HCT116 (cell line): Measurements from ENCODE around the gene ANTXRL. TPM values are rescaled to one million over a fixed set of nuclear protein-coding genes. Genes with fewer than 3 reads are reported as not detected.

Source experiments
- ATAC-seq: fragments of 200-7000 bp; cut with Tn5 transposase; 2 replicates; pipeline ENCODE4 v1.9.1; 2020; ENCODE audit warnings: mild to moderate bottlenecking, moderate library complexity
- BruUV-seq: library from RNA; stranded (reverse); fragments of 400-500 nt; replicated peaks from 2 replicates; lab custom pipeline; 2021; lab: Mats Ljungman, UMichigan
- CTCF ChIA-PET: fragments of 300-600 bp; sonication (Branson Sonifier 250); formaldehyde crosslinking; loops from one replicate; lab custom pipeline; 2021; ENCODE audit warnings: antibody characterized with exemption; lab: Charles Lee
- POLR2A ChIA-PET: fragments of 300-600, 350-600 bp; sonication (Branson Sonifier 250); formaldehyde crosslinking; loops from one replicate; lab custom pipeline; 2021; ENCODE audit warnings: antibody characterized with exemption; lab: Charles Lee
- RAD21 ChIA-PET, 2 experiments: fragments of 300-600 bp; sonication (Branson Sonifier 250); formaldehyde crosslinking; loops; one replicate each; lab custom pipeline; 2023; ENCODE audit warnings: low total read pairs in 2 of 2; ENCODE audit not compliant: uncharacterized antibody in 2 of 2, unreplicated experiment in 2 of 2, low non-redundant PET in 1 of 2; lab: Charles Lee
- DNase-seq: peaks from one replicate; pipeline ENCODE4 v3.0.0-alpha.2; 2010; ENCODE audit warnings: low read depth, low spot score
- H2AFZ ChIP-seq: fragments of 200-600 bp; shearing (Covaris generic), sonication (generic); 2 replicates; pipeline ENCODE4 v1.6.1; 2017; ENCODE audit warnings: low read depth, mixed run types, mixed read lengths, antibody characterized with exemption, low read length; ENCODE audit not compliant: poor library complexity, severe bottlenecking
- H3K27ac ChIP-seq: 2 replicates; pipeline ENCODE4 v1.5.1; 2012; ENCODE audit warnings: low read depth, low read length
- H3K27me3 ChIP-seq: fragments of 200-600 bp; sonication (generic); 2 replicates; pipeline ENCODE4 v1.6.1; 2016; ENCODE audit warnings: mixed run types, low read length, mixed read lengths; ENCODE audit not compliant: insufficient read depth
- H3K36me3 ChIP-seq, 2 experiments: fragments of 200-500 bp in 1 of 2; fragments of 200-600 bp in 1 of 2; sonication (Bioruptor generic) in 1 of 2; sonication (generic) in 1 of 2; 2 replicates each; pipeline versions ENCODE4 v1.5.1 to v1.6.1; 2014 to 2016; ENCODE audit warnings: low read length in 2 of 2, inconsistent platforms in 1 of 2, mixed read lengths in 1 of 2, mixed run types in 1 of 2; ENCODE audit not compliant: insufficient read depth in 2 of 2, control insufficient read depth in 1 of 2
- H3K4me1 ChIP-seq, 2 experiments: fragments of 200-600 bp in 1 of 2; sonication (generic) in 1 of 2; 2 replicates each; pipeline versions ENCODE4 v1.5.1 to v1.6.1; 2012 to 2017; ENCODE audit warnings: low read length in 2 of 2, inconsistent platforms in 1 of 2, mild to moderate bottlenecking in 1 of 2, mixed read lengths in 1 of 2, mixed run types in 1 of 2, moderate library complexity in 1 of 2; ENCODE audit not compliant: insufficient read depth in 2 of 2, control insufficient read depth in 1 of 2
- H3K4me2 ChIP-seq: fragments of 200-600 bp; sonication (generic); 2 replicates; pipeline ENCODE4 v1.6.1; 2017; ENCODE audit warnings: mixed run types, low read length, mixed read lengths
- H3K4me3 ChIP-seq, 2 experiments: fragments of 200-600 bp in 1 of 2; sonication (generic) in 1 of 2; replicated peaks in 1 of 2; 2 replicates each; pipeline ENCODE4 v1.5.1; 2011 to 2016; ENCODE audit warnings: low read length in 2 of 2, control low read depth in 1 of 2, low read depth in 1 of 2, mild to moderate bottlenecking in 1 of 2, mixed read lengths in 1 of 2, mixed run types in 1 of 2
- H3K79me2 ChIP-seq: fragments of 200-600 bp; sonication (generic); 2 replicates; pipeline ENCODE4 v1.6.1; 2017; ENCODE audit warnings: mild to moderate bottlenecking, mixed run types, low read length, moderate library complexity, mixed read lengths; ENCODE audit not compliant: insufficient read depth
- H3K9ac ChIP-seq: fragments of 200-600 bp; sonication (generic); 2 replicates; pipeline ENCODE4 v1.6.1; 2016; ENCODE audit warnings: low read length, mixed read lengths
- H3K9me2 ChIP-seq: fragments of 200-600 bp; sonication (generic), shearing (Covaris generic); 2 replicates; pipeline ENCODE4 v1.6.1; 2017; ENCODE audit warnings: mixed run types, mild to moderate bottlenecking, moderate library complexity; ENCODE audit not compliant: insufficient read depth
- H3K9me3 ChIP-seq, 2 experiments: fragments of 200-500 bp in 1 of 2; fragments of 200-600 bp in 1 of 2; sonication (Bioruptor generic) in 1 of 2; sonication (generic) in 1 of 2; 2 replicates each; pipeline ENCODE4 v1.6.1; 2014 to 2017; ENCODE audit warnings: low read length in 2 of 2, mixed read lengths in 2 of 2, inconsistent platforms in 1 of 2, low read depth in 1 of 2, mild to moderate bottlenecking in 1 of 2, mixed run types in 1 of 2, moderate library complexity in 1 of 2; ENCODE audit not compliant: control insufficient read depth in 1 of 2, insufficient read depth in 1 of 2
- H4K20me1 ChIP-seq: fragments of 200-600 bp; sonication (generic), shearing (Covaris generic); 2 replicates; pipeline ENCODE4 v1.6.1; 2017; ENCODE audit warnings: mixed run types, mild to moderate bottlenecking, moderate library complexity; ENCODE audit not compliant: insufficient read depth
- CBX3 ChIP-seq: IDR thresholded peaks from 2 replicates; pipeline ENCODE4 v1.6.1; 2012; ENCODE audit warnings: low read depth
- CEBPB ChIP-seq: IDR thresholded peaks from 2 replicates; pipeline ENCODE4 v1.6.1; 2012; ENCODE audit warnings: low read depth
- EGR1 ChIP-seq: IDR thresholded peaks from 2 replicates; pipeline ENCODE4 v1.6.1; 2012; ENCODE audit warnings: low read depth
- EZH2 ChIP-seq: fragments of 200-600 bp; sonication (generic); IDR thresholded peaks from 2 replicates; pipeline ENCODE4 v1.6.1; 2017; ENCODE audit warnings: antibody characterized with exemption, mixed run types
- EZH2phosphoT487 ChIP-seq: fragments of 200-600 bp; IDR thresholded peaks from 2 replicates; pipeline ENCODE4 v1.6.1; 2018; ENCODE audit warnings: antibody characterized with exemption, borderline replicate concordance
- FOSL1 ChIP-seq: IDR thresholded peaks from 2 replicates; pipeline ENCODE4 v1.6.1; 2012; ENCODE audit warnings: low read depth
- JUND ChIP-seq: IDR thresholded peaks from 2 replicates; pipeline ENCODE4 v1.6.1; 2012
- MAX ChIP-seq: IDR thresholded peaks from 2 replicates; pipeline ENCODE4 v1.6.1; 2012
- SIN3A ChIP-seq: IDR thresholded peaks from 2 replicates; pipeline ENCODE4 v1.6.1; 2012; ENCODE audit warnings: low read depth
- SP1 ChIP-seq: IDR thresholded peaks from 2 replicates; pipeline ENCODE4 v1.6.1; 2012; ENCODE audit warnings: low read depth
- SRF ChIP-seq: IDR thresholded peaks from 2 replicates; pipeline ENCODE4 v1.6.1; 2012; ENCODE audit warnings: low read depth
- TCF7L2 ChIP-seq: IDR thresholded peaks from 2 replicates; pipeline ENCODE4 v1.7.0; 2011; ENCODE audit warnings: borderline replicate concordance, inconsistent platforms; ENCODE audit not compliant: insufficient read depth, insufficient read length; ENCODE audit errors: extremely low read depth
- YY1 ChIP-seq: IDR thresholded peaks from 2 replicates; pipeline ENCODE4 v1.6.1; 2011; ENCODE audit warnings: low read length, low read depth, moderate library complexity, mild to moderate bottlenecking; ENCODE audit not compliant: insufficient replicate concordance; ENCODE audit errors: extremely low read depth
- ZBTB33 ChIP-seq: IDR thresholded peaks from 2 replicates; pipeline ENCODE4 v1.6.1; 2011; ENCODE audit warnings: mild to moderate bottlenecking, low read length, moderate library complexity; ENCODE audit not compliant: insufficient replicate concordance; ENCODE audit errors: extremely low read depth
- ZNF274 ChIP-seq: fragments of 200-500 bp; sonication (Bioruptor generic); IDR thresholded peaks from 2 replicates; pipeline ENCODE4 v1.6.1; 2014; ENCODE audit warnings: mild to moderate bottlenecking, low read depth, low read length, inconsistent platforms
- intact Hi-C: fragments of 100-400 bp; cut with micrococcal nuclease; formaldehyde crosslinking; loops from 2 replicates; pipeline ENCODE4 v1.10.0; 2022
- total RNA-seq: library from RNA; stranded (reverse); gene quantifications from one replicate; pipeline ENCODE4 v1.2.1, GENCODE V29; 2021; ENCODE audit not compliant: unreplicated experiment
- TF ChIP-seq, protein P1 (sequence below): IDR thresholded peaks from 2 replicates; pipeline ENCODE4 v1.6.1; 2012

The ANTXRL gene
- total RNA-seq, 1 experiment from 2014 or later, result not detected

GRCh38 chr10:46247181-46247475 lies 39.7 kb upstream of the ANTXRL start:
- Histone ChIP-seq H3K4me2 (no peak overlapping the region), H3K4me3 (no peak overlapping the region), H3K9ac (no peak overlapping the region), H2AFZ (no peak overlapping the region), H3K27ac (no peak overlapping the region), H3K9me2 (no peaks in the 10 kb centered on the region), H3K36me3 (no peaks in the 10 kb centered on the region), H3K79me2 (no peaks in the 10 kb centered on the region), H3K4me1 (no peaks in the 10 kb centered on the region), H3K9me3 (no peaks in the 10 kb centered on the region), H3K27me3 (no peaks in the 10 kb centered on the region), H4K20me1 (no peaks in the 10 kb centered on the region)
- intact Hi-C loops, result no loop called here
- CTCF ChIA-PET, result no interaction called here
- DNase-seq, result no peak
- no TSS peak for BruUV-seq
- no peak for ATAC-seq
- POLR2A ChIA-PET, result no interaction called here
- RAD21 ChIA-PET, result no interaction called here
- TF ChIP-seq EZH2, result no peak
- no peak for TF ChIP-seq SRF
- TF ChIP-seq SIN3A, result no peak
- TF ChIP-seq EGR1, result no peak
- TF ChIP-seq MAX, result no peak
- TF ChIP-seq CEBPB, result no peak
- TF ChIP-seq, protein P1, sequence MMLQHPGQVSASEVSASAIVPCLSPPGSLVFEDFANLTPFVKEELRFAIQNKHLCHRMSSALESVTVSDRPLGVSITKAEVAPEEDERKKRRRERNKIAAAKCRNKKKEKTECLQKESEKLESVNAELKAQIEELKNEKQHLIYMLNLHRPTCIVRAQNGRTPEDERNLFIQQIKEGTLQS, result no peak
- TF ChIP-seq FOSL1, result no peak
- no peak for TF ChIP-seq SP1
- no peak for TF ChIP-seq EZH2phosphoT487
- no peak for TF ChIP-seq YY1
- TF ChIP-seq JUND, result no peak

- no peak overlapping the region for H2AFZ ChIP-seq
- ChIA-PET CTCF (no interaction called here), RAD21 (no interaction called here), POLR2A (no interaction called here)
- H3K27ac ChIP-seq, result no peak overlapping the region
- H3K27me3 ChIP-seq, result no peaks in the 10 kb centered on the region
- H4K20me1 ChIP-seq, result no peaks in the 10 kb centered on the region
- H3K79me2 ChIP-seq, result no peaks in the 10 kb centered on the region
- H3K9me3 ChIP-seq, result no peaks in the 10 kb centered on the region
- intact Hi-C loops, result no loop called here
- no peak overlapping the region for H3K4me2 ChIP-seq
- BruUV-seq, result no TSS peak
- no peak for TF ChIP-seq ZBTB33
- no peak for TF ChIP-seq JUND
- TF ChIP-seq TCF7L2, result no peak
- TF ChIP-seq EZH2, result no peak
- TF ChIP-seq CBX3, result no peak
- TF ChIP-seq ZNF274, result no peak
- H3K4me1 ChIP-seq, result no peaks in the 10 kb centered on the region
- H3K36me3 ChIP-seq, result no peaks in the 10 kb centered on the region
- no peak overlapping the region for H3K4me3 ChIP-seq
- no peak overlapping the region for H3K9ac ChIP-seq
- DNase-seq, result no peak
- no peak for ATAC-seq
- H3K9me2 ChIP-seq, result no peaks in the 10 kb centered on the region
Observed at GRCh38 chr10:46247808-46248569, 38.8 kb upstream of the ANTXRL start.
